ENCODE measurements around the gene USP9Y. TPM values are rescaled to one million over a fixed set of nuclear protein-coding genes. Genes with fewer than 3 reads are reported as not detected.

USP9Y gene
- total and polyA plus RNA-seq, 4 donors: 0.09 to 8.5 TPM; not detected in 2

DNA sequence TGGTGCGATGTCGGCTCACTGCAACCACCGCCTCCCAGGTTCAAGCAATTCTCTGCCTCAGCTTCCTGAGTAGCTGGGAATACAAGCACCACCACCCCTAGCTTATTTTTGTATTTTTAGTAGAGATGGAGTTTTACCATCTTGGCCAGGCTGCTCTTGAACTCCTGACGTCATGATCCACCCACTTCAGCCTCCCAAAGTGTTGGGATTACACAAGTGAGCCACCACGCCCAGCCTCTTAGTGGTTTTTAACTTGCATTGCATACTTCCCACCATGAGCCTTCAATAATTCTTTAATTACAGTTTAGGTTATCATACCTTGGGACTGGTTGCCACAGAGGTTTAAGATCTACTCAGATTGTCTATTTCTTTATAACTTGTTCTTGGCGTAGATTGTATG lies 14.3 kb downstream of the USP9Y start:
- no peak for ATAC-seq (ENCODE audit: insufficient read depth, low FRiP score)
- Histone ChIP-seq H3K36me3 (ENCODE audit: control insufficient read depth in 4 of 4, insufficient read depth in 4 of 4, low read length in 4 of 4) (no peaks in the 10 kb centered on the region), H3K9me3 (ENCODE audit: control insufficient read depth in 4 of 4, insufficient read depth in 3 of 4, low read length in 3 of 4) (no peaks in the 10 kb centered on the region), H3K27me3 (ENCODE audit: control insufficient read depth in 3 of 3, insufficient read depth in 3 of 3, low read length in 2 of 3) (no peaks in the 10 kb centered on the region), H3K4me1 (ENCODE audit: control insufficient read depth in 5 of 5, insufficient read depth in 5 of 5, low read length in 5 of 5) (no peaks in the 10 kb centered on the region), H3K4me3 (no peak overlapping the region), H3K9ac (ENCODE audit: insufficient read depth in 1 of 2, low read length in 2 of 2) (no peak overlapping the region), H3K27ac (ENCODE audit: low read depth in 1 of 2, low read length in 1 of 2) (no peak overlapping the region)
- 80% methylated on average over 3 of the region's 6 CpGs; no CpG with 5 or more reads in 1 of the 2 donors for WGBS, 2 donors
- no peak for DNase-seq
- TF ChIP-seq, protein P1, sequence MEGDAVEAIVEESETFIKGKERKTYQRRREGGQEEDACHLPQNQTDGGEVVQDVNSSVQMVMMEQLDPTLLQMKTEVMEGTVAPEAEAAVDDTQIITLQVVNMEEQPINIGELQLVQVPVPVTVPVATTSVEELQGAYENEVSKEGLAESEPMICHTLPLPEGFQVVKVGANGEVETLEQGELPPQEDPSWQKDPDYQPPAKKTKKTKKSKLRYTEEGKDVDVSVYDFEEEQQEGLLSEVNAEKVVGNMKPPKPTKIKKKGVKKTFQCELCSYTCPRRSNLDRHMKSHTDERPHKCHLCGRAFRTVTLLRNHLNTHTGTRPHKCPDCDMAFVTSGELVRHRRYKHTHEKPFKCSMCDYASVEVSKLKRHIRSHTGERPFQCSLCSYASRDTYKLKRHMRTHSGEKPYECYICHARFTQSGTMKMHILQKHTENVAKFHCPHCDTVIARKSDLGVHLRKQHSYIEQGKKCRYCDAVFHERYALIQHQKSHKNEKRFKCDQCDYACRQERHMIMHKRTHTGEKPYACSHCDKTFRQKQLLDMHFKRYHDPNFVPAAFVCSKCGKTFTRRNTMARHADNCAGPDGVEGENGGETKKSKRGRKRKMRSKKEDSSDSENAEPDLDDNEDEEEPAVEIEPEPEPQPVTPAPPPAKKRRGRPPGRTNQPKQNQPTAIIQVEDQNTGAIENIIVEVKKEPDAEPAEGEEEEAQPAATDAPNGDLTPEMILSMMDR (IDR thresholded peaks at IDR 0.05; ENCODE audit: control extremely low read depth, extremely low read depth): no peak

DNA sequence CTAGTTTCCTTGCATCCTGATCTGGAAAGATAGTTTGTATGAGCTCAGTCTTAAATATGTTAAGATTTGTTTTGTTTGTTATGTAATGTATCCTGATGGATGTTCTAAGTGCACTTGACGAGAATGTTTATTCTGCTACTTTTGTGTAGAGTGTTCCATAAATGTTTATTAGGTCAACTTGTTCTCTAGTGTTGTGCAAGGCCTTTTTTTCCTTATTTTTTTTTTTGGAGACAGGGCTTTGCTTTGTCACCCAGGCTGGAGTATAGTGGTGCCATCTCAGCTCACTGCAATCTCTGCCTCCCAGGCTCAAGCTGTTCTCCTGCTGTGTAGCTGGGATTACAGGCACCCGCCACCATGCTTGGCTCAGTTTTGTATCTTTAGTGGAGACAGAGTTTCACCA lies 28.7 kb downstream of the USP9Y start:
- no peak overlapping the region for H3K27ac ChIP-seq (ENCODE audit: low read depth in 1 of 2, low read length in 1 of 2)
- H3K9me3 ChIP-seq (ENCODE audit: control insufficient read depth in 4 of 4, insufficient read depth in 3 of 4, low read length in 3 of 4): no peaks in the 10 kb centered on the region
- no peak for ATAC-seq (ENCODE audit: insufficient read depth, low FRiP score)
- no peak overlapping the region for H3K4me3 ChIP-seq
- no peaks in the 10 kb centered on the region for H3K27me3 ChIP-seq (ENCODE audit: control insufficient read depth in 3 of 3, insufficient read depth in 3 of 3, low read length in 2 of 3)
- no peaks in the 10 kb centered on the region for H3K36me3 ChIP-seq (ENCODE audit: control insufficient read depth in 4 of 4, insufficient read depth in 4 of 4, low read length in 4 of 4)
- H3K9ac ChIP-seq (ENCODE audit: insufficient read depth in 1 of 2, low read length in 2 of 2): no peak overlapping the region
- no peak for DNase-seq
- WGBS, 2 donors: 83% methylated on average over 2 of the region's 2 CpGs; no CpG with 5 or more reads in 1 of the 2 donors
- H3K4me1 ChIP-seq (ENCODE audit: control insufficient read depth in 5 of 5, insufficient read depth in 5 of 5, low read length in 5 of 5): no peaks in the 10 kb centered on the region
- TF ChIP-seq, protein P1 (IDR thresholded peaks at IDR 0.05; ENCODE audit: control extremely low read depth, extremely low read depth): no peak

DNA sequence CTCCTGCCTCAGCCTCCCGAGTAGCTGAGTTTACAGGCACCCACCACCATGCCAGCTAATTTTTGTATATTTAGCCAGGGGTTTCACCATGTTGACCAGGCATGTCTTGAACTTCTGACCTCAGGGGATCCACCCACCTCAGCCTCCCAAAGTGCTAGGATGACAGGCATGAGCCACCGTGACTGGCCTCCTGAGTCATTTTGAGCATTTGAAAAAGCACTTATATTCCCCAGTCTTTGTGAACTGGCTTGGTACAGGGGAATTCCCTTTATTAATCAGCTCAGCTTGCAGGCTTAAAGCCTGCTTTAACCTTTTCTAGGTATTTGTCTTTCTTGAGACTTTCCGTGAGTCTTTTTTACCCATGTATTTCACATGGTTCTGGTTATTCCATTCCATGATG lies 32.6 kb downstream of the USP9Y start:
- no peak for DNase-seq
- TF ChIP-seq, protein P1 (IDR thresholded peaks at IDR 0.05; ENCODE audit: control extremely low read depth, extremely low read depth): no peak
- Histone ChIP-seq H3K27me3 (ENCODE audit: control insufficient read depth in 3 of 3, insufficient read depth in 3 of 3, low read length in 2 of 3) (no peaks in the 10 kb centered on the region), H3K4me3 (no peak overlapping the region), H3K9ac (ENCODE audit: insufficient read depth in 1 of 2, low read length in 2 of 2) (no peak overlapping the region), H3K4me1 (ENCODE audit: control insufficient read depth in 5 of 5, insufficient read depth in 5 of 5, low read length in 5 of 5) (no peaks in the 10 kb centered on the region), H3K36me3 (ENCODE audit: control insufficient read depth in 4 of 4, insufficient read depth in 4 of 4, low read length in 4 of 4) (no peaks in the 10 kb centered on the region), H3K9me3 (ENCODE audit: control insufficient read depth in 4 of 4, insufficient read depth in 3 of 4, low read length in 3 of 4) (no peaks in the 10 kb centered on the region), H3K27ac (ENCODE audit: low read depth in 1 of 2, low read length in 1 of 2) (no peak overlapping the region)
- ATAC-seq (ENCODE audit: insufficient read depth, low FRiP score): no peak
- 93% methylated on average over 3 of the region's 3 CpGs; no CpG with 5 or more reads in 1 of the 2 donors for WGBS, 2 donors

DNA sequence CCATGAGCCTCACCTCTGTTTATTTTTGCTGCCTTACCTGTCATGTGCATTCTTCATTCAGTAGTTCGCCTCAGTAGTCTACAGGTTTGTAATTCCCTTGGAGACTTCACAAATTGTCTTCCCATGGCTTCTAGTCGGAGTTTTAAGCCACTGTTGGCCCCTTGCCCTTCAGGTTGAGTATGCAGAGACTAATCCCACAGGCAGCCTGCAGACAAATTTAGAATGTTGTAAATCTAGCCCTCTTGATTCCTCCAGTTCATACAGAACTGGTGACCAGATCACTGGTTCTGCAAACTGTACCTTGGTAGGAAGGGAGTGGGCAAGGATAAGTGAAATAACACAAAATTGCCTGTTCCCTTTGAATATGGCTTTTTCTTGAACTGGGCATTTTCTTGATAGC lies 33.0 kb downstream of the USP9Y start:
- no peak overlapping the region for H3K27ac ChIP-seq (ENCODE audit: low read depth in 1 of 2, low read length in 1 of 2)
- H3K36me3 ChIP-seq (ENCODE audit: control insufficient read depth in 4 of 4, insufficient read depth in 4 of 4, low read length in 4 of 4): no peaks in the 10 kb centered on the region
- WGBS, 2 donors: 95% methylated on average over 2 of the region's 2 CpGs; no CpG with 5 or more reads in 1 of the 2 donors
- no peaks in the 10 kb centered on the region for H3K9me3 ChIP-seq (ENCODE audit: control insufficient read depth in 4 of 4, insufficient read depth in 3 of 4, low read length in 3 of 4)
- ATAC-seq (ENCODE audit: insufficient read depth, low FRiP score) (no peak), DNase-seq (no peak)
- H3K9ac ChIP-seq (ENCODE audit: insufficient read depth in 1 of 2, low read length in 2 of 2): no peak overlapping the region
- H3K4me1 ChIP-seq (ENCODE audit: control insufficient read depth in 5 of 5, insufficient read depth in 5 of 5, low read length in 5 of 5): no peaks in the 10 kb centered on the region
- H3K27me3 ChIP-seq (ENCODE audit: control insufficient read depth in 3 of 3, insufficient read depth in 3 of 3, low read length in 2 of 3): no peaks in the 10 kb centered on the region
- H3K4me3 ChIP-seq: no peak overlapping the region
- TF ChIP-seq, protein P1 (IDR thresholded peaks at IDR 0.05; ENCODE audit: control extremely low read depth, extremely low read depth): no peak

Measured in lung (tissue), 12 donors.